ENCODE data around the gene STRIT1. TPM values are rescaled to one million over a fixed set of nuclear protein-coding genes. Genes with fewer than 3 reads are reported as not detected.
"Not testable (repeated sequence)": the region's sequence is repeated elsewhere in the genome, so short reads cannot be mapped to it uniquely, and the experiment has no call there.

STRIT1 gene
- total RNA-seq, 1 donor from 2014 or later, result not detected

- Mint-ChIP-seq H3K27ac (peak overlapping the region; percentile 94), H3K36me3 (peaks cover 4% of the 10 kb centered on the region), H3K4me3 (peak overlapping the region; percentile 60), H3K4me1 (ENCODE audit: unreplicated experiment) (no peaks in the 10 kb centered on the region), H3K27me3 (no peaks in the 10 kb centered on the region), H3K9me3 (peaks cover 4% of the 10 kb centered on the region)
- TF ChIP-seq CTCF (conservative IDR thresholded peaks at IDR 0.05), result no peak
- DNase-seq (ENCODE audit: extremely low spot score, unreplicated experiment), result no peak
These were observed 22.8 kb downstream of the STRIT1 start for GRCh38 chr3:155270485-155271342.

GRCh38 chr3:155270063-155270462, 23.4 kb downstream of the STRIT1 start:
- H3K36me3 Mint-ChIP-seq, result peaks cover 4% of the 10 kb centered on the region
- TF ChIP-seq CTCF (conservative IDR thresholded peaks at IDR 0.05), result no peak
- peak overlapping the region; percentile 94 for H3K27ac Mint-ChIP-seq
- no peaks in the 10 kb centered on the region for H3K4me1 Mint-ChIP-seq (ENCODE audit: unreplicated experiment)
- peaks cover 4% of the 10 kb centered on the region for H3K9me3 Mint-ChIP-seq
- H3K27me3 Mint-ChIP-seq, result no peaks in the 10 kb centered on the region
- DNase-seq (ENCODE audit: extremely low spot score, unreplicated experiment), result no peak
- peak overlapping the region; percentile 60 for H3K4me3 Mint-ChIP-seq

GRCh38 chr3:155262855-155263254, 30.6 kb downstream of the STRIT1 start:
- not testable (repeated sequence) for DNase-seq (ENCODE audit: extremely low spot score, unreplicated experiment); H3K4me1 Mint-ChIP-seq (ENCODE audit: unreplicated experiment); H3K27me3 Mint-ChIP-seq; H3K4me3 Mint-ChIP-seq; H3K36me3 Mint-ChIP-seq; H3K9me3 Mint-ChIP-seq; H3K27ac Mint-ChIP-seq

- Mint-ChIP-seq H3K4me3 (no peak overlapping the region), H3K27ac (no peak overlapping the region)
These were observed 31.2 kb downstream of the STRIT1 start for GRCh38 chr3:155262295-155262694.

GRCh38 chr3:155254445-155254844, 39.0 kb downstream of the STRIT1 start:
- TF ChIP-seq CTCF (conservative IDR thresholded peaks at IDR 0.05), result no peak
- H3K27ac Mint-ChIP-seq, result no peak overlapping the region
- no peaks in the 10 kb centered on the region for H3K9me3 Mint-ChIP-seq
- no peaks in the 10 kb centered on the region for H3K4me1 Mint-ChIP-seq (ENCODE audit: unreplicated experiment)
- DNase-seq (ENCODE audit: extremely low spot score, unreplicated experiment), result no peak
- no peaks in the 10 kb centered on the region for H3K27me3 Mint-ChIP-seq
- H3K4me3 Mint-ChIP-seq, result no peak overlapping the region
- H3K36me3 Mint-ChIP-seq, result no peaks in the 10 kb centered on the region

More at GRCh38 chr3:155262295-155262694, 31.2 kb downstream of the STRIT1 start:
- Mint-ChIP-seq H3K9me3 (peaks cover 8% of the 10 kb centered on the region), H3K27me3 (no peaks in the 10 kb centered on the region), H3K4me1 (ENCODE audit: unreplicated experiment) (no peaks in the 10 kb centered on the region), H3K36me3 (no peaks in the 10 kb centered on the region)
- no peak for DNase-seq (ENCODE audit: extremely low spot score, unreplicated experiment)
- no peak for TF ChIP-seq CTCF (conservative IDR thresholded peaks at IDR 0.05)

- no peak for TF ChIP-seq CTCF (conservative IDR thresholded peaks at IDR 0.05)
- H3K4me3 Mint-ChIP-seq, result no peak overlapping the region
- H3K36me3 Mint-ChIP-seq, result no peaks in the 10 kb centered on the region
- H3K4me1 Mint-ChIP-seq (ENCODE audit: unreplicated experiment), result no peaks in the 10 kb centered on the region
- no peak overlapping the region for H3K27ac Mint-ChIP-seq
- H3K9me3 Mint-ChIP-seq, result no peaks in the 10 kb centered on the region
- no peaks in the 10 kb centered on the region for H3K27me3 Mint-ChIP-seq
- no peak for DNase-seq (ENCODE audit: extremely low spot score, unreplicated experiment)
These were observed 40.9 kb downstream of the STRIT1 start for GRCh38 chr3:155252535-155252934.

Measured in type B pancreatic cell (in vitro differentiated cells).